ENCODE measurements around the gene SH3RF3.

SH3RF3 gene

GRCh38 chr2:109367683-109368082 lies 238.7 kb downstream of the SH3RF3 start:
- ATAC-seq = no peak
- TF ChIP-seq PPARA (CRISPR knock-in tag; IDR thresholded peaks at IDR 0.05; ENCODE audit: borderline replicate concordance) = no peak
- no peak for TF ChIP-seq PATZ1 (CRISPR knock-in tag; IDR thresholded peaks at IDR 0.05; ENCODE audit: borderline replicate concordance)
- TF ChIP-seq RARB (CRISPR knock-in tag; IDR thresholded peaks at IDR 0.05) = no peak

- no peak for ATAC-seq
- TF ChIP-seq ZFP30 (CRISPR knock-in tag; IDR thresholded peaks at IDR 0.05) (no peak), ZNF70 (CRISPR knock-in tag; IDR thresholded peaks at IDR 0.05) (no peak), CREB5 (CRISPR knock-in tag; IDR thresholded peaks at IDR 0.05; ENCODE audit: low read depth) (no peak), ISL1 (CRISPR knock-in tag; IDR thresholded peaks at IDR 0.05) (no peak), ZNF8 (CRISPR knock-in tag; IDR thresholded peaks at IDR 0.05) (no peak), CSRNP3 (CRISPR knock-in tag; IDR thresholded peaks at IDR 0.05) (no peak), ZC3H10 (CRISPR knock-in tag; IDR thresholded peaks at IDR 0.05) (no peak), BACH2 (CRISPR knock-in tag; IDR thresholded peaks at IDR 0.05; ENCODE audit: borderline replicate concordance) (no peak), ZFP3 (CRISPR knock-in tag; IDR thresholded peaks at IDR 0.05) (no peak), TCF4 (CRISPR knock-in tag; IDR thresholded peaks at IDR 0.05; ENCODE audit: borderline replicate concordance) (no peak)
- TF ChIP-seq, protein P1, sequence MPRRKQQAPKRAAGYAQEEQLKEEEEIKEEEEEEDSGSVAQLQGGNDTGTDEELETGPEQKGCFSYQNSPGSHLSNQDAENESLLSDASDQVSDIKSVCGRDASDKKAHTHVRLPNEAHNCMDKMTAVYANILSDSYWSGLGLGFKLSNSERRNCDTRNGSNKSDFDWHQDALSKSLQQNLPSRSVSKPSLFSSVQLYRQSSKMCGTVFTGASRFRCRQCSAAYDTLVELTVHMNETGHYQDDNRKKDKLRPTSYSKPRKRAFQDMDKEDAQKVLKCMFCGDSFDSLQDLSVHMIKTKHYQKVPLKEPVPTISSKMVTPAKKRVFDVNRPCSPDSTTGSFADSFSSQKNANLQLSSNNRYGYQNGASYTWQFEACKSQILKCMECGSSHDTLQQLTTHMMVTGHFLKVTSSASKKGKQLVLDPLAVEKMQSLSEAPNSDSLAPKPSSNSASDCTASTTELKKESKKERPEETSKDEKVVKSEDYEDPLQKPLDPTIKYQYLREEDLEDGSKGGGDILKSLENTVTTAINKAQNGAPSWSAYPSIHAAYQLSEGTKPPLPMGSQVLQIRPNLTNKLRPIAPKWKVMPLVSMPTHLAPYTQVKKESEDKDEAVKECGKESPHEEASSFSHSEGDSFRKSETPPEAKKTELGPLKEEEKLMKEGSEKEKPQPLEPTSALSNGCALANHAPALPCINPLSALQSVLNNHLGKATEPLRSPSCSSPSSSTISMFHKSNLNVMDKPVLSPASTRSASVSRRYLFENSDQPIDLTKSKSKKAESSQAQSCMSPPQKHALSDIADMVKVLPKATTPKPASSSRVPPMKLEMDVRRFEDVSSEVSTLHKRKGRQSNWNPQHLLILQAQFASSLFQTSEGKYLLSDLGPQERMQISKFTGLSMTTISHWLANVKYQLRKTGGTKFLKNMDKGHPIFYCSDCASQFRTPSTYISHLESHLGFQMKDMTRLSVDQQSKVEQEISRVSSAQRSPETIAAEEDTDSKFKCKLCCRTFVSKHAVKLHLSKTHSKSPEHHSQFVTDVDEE (CRISPR knock-in tag; IDR thresholded peaks at IDR 0.05) = no peak
Measured at GRCh38 chr2:109368798-109369197, 239.8 kb downstream of the SH3RF3 start.

DNA sequence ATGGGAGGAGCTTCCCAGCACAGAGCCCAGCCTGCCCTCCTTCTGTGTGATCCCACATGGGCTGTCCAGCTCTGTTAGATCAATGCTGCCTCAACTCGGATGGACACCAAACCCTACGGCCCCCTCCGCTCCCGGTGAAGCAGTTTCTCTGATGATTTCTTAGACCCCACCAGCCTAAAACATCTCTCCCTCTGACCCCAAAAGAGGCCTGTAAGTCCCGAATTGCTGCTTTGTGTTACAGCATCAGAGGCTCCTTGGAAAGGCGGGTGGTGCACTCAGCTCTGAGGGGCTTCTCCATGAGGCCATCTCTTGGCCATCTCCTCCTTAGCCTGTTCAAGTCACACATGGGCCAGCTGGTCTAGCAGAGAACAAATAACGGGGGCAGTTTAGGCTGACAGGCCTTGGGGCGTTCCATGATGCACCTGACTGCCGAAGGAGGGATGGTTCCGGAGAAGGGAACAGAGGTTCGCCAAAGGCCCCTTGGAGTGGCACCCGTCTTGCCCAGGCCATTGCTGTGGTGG lies 240.7 kb downstream of the SH3RF3 start:
- no peak for ATAC-seq
- TF ChIP-seq ISL1 (CRISPR knock-in tag; IDR thresholded peaks at IDR 0.05) (no peak), BACH2 (CRISPR knock-in tag; IDR thresholded peaks at IDR 0.05; ENCODE audit: borderline replicate concordance) (no peak), ZFP30 (CRISPR knock-in tag; IDR thresholded peaks at IDR 0.05) (no peak), PPARA (CRISPR knock-in tag; IDR thresholded peaks at IDR 0.05; ENCODE audit: borderline replicate concordance) (no peak), CREB5 (CRISPR knock-in tag; IDR thresholded peaks at IDR 0.05; ENCODE audit: low read depth) (no peak), TCF4 (CRISPR knock-in tag; IDR thresholded peaks at IDR 0.05; ENCODE audit: borderline replicate concordance) (no peak), ZNF8 (CRISPR knock-in tag; IDR thresholded peaks at IDR 0.05) (no peak), PATZ1 (CRISPR knock-in tag; IDR thresholded peaks at IDR 0.05; ENCODE audit: borderline replicate concordance) (no peak), CSDC2 (CRISPR knock-in tag; IDR thresholded peaks at IDR 0.05) (no peak), CSRNP3 (CRISPR knock-in tag; IDR thresholded peaks at IDR 0.05) (no peak), ARNTL (CRISPR knock-in tag; IDR thresholded peaks at IDR 0.05; ENCODE audit: borderline replicate concordance, low read depth) (no peak), TOX (CRISPR knock-in tag; IDR thresholded peaks at IDR 0.05; ENCODE audit: borderline replicate concordance) (no peak), OSR1 (CRISPR knock-in tag; IDR thresholded peaks at IDR 0.05) (no peak)
- TF ChIP-seq, protein P1 (CRISPR knock-in tag; IDR thresholded peaks at IDR 0.05) = no peak
- TF ChIP-seq, protein P2, sequence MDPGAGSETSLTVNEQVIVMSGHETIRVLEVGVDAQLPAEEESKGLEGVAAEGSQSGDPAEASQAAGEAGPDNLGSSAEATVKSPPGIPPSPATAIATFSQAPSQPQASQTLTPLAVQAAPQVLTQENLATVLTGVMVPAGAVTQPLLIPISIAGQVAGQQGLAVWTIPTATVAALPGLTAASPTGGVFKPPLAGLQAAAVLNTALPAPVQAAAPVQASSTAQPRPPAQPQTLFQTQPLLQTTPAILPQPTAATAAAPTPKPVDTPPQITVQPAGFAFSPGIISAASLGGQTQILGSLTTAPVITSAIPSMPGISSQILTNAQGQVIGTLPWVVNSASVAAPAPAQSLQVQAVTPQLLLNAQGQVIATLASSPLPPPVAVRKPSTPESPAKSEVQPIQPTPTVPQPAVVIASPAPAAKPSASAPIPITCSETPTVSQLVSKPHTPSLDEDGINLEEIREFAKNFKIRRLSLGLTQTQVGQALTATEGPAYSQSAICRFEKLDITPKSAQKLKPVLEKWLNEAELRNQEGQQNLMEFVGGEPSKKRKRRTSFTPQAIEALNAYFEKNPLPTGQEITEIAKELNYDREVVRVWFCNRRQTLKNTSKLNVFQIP (CRISPR knock-in tag; IDR thresholded peaks at IDR 0.05; ENCODE audit: borderline replicate concordance, low read depth) = no peak

Data from SK-N-SH treated with all-trans-retinoic acid at 6 μM for 48 hours (cell line).